HFFc6 (cell line): ENCODE data around the gene ARHGAP24. TPM values are rescaled to one million over a fixed set of nuclear protein-coding genes. Genes with fewer than 3 reads are reported as not detected.
A peak's percentile ranks its signal among the peaks of the same experiment; 100 is the strongest.
"Not testable (repeated sequence)": the region's sequence is repeated elsewhere in the genome, so short reads cannot be mapped to it uniquely, and the experiment has no call there.

Source experiments
- DNase-seq: peaks from one replicate; pipeline ENCODE4 v3.0.0-alpha.2; 2018
- H3K27ac Mint-ChIP-seq: 2 replicates; pipeline ENCODE4 v1.8.0; 2020; ENCODE audit warnings: mild to moderate bottlenecking, mixed read lengths
- H3K27me3 Mint-ChIP-seq: 2 replicates; pipeline ENCODE4 v1.8.0; 2021; ENCODE audit warnings: mild to moderate bottlenecking, moderate library complexity, mixed read lengths; ENCODE audit not compliant: insufficient read depth
- H3K36me3 Mint-ChIP-seq: 2 replicates; pipeline ENCODE4 v1.8.0; 2021; ENCODE audit warnings: low read depth, mixed read lengths
- H3K4me1 Mint-ChIP-seq: 2 replicates; pipeline ENCODE4 v1.8.0; 2020; ENCODE audit warnings: low read depth, mixed read lengths
- H3K4me3 Mint-ChIP-seq: 2 replicates; pipeline ENCODE4 v1.8.0; 2020; ENCODE audit warnings: mild to moderate bottlenecking, moderate library complexity, mixed read lengths
- H3K9me3 Mint-ChIP-seq: 2 replicates; pipeline ENCODE4 v1.8.0; 2020; ENCODE audit warnings: mild to moderate bottlenecking, mixed read lengths
- CTCF ChIP-seq: fragments of 200-600 bp; sonication (generic); IDR thresholded peaks from 2 replicates; pipeline ENCODE4 v1.5.0; 2021; ENCODE audit warnings: antibody characterized with exemption, mild to moderate bottlenecking
- total RNA-seq, 6 experiments: library from RNA; stranded (reverse); fragmentation: NEBNext Ultra II Directional; extraction: Animal tissue kit (Norgen Biotek cat#: 25700); gene quantifications; 2 replicates in 1 of 6; 3 replicates in 5 of 6; pipeline ENCODE4 v1.2.3, GENCODE V29; 2021

Gene ARHGAP24
- total RNA-seq, 6 experiments from 2014 or later = 13.6 to 28.3 (median 15.2) TPM

- Mint-ChIP-seq H3K27me3 (peaks cover 2% of the 10 kb centered on the region; the same call in 1 of the 2 replicates), H3K4me3 (no peak overlapping the region), H3K36me3 (no peaks in the 10 kb centered on the region; the same call in 1 of the 2 replicates), H3K4me1 (peaks cover 57% of the 10 kb centered on the region), H3K27ac (no peak overlapping the region), H3K9me3 (no peaks in the 10 kb centered on the region)
- DNase-seq = no peak
- no peak for TF ChIP-seq CTCF
Observed at GRCh38 chr4:86015412-86016350, 540.7 kb downstream of the ARHGAP24 start.

DNA sequence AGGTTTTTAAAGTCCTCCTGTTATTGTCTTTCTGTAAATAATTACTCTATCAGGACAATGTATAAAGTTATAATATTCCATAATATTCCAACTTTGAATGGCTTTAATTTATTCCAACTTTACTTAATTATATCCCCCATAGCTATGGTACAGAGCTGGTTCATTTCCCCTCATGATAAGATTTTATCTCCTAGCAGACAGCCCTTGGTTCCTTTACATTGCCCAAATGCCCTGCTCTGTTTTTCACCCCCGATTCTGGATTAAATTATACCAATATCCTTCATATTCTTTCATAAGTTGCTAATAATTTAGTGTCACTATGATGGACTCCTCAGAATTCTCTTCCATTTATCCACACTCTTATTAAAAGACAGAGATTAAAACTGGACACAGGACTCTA is 544.4 kb downstream of the ARHGAP24 start:
- DNase-seq = no peak
- Mint-ChIP-seq H3K4me1 (peaks cover 20% of the 10 kb centered on the region), H3K36me3 (no peaks in the 10 kb centered on the region), H3K27ac (no peak overlapping the region), H3K9me3 (no peaks in the 10 kb centered on the region), H3K27me3 (peaks cover 2% of the 10 kb centered on the region; the same call in 1 of the 2 replicates), H3K4me3 (no peak overlapping the region)
- no peak for TF ChIP-seq CTCF

DNA sequence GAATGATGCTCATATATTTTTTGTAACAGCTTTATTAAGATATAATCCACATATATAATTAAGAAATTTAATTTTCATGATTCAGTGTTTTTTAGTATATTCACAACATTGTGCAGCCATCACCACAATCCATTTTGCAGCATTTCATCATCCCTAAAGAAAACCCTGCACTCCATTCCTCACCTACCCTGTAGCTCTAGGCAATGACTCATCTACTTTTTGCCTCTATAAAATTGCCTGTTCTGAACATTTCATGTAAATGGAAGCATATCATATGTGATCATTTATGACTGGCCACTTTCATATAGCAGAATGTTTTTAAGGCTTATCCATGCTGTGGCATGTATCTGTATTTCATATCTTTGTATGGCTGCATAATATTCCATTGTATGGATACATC is 545.0 kb downstream of the ARHGAP24 start:
- Mint-ChIP-seq H3K27ac (no peak overlapping the region), H3K9me3 (no peaks in the 10 kb centered on the region), H3K36me3 (no peaks in the 10 kb centered on the region), H3K4me3 (no peak overlapping the region), H3K27me3 (peaks cover 2% of the 10 kb centered on the region; the same call in 1 of the 2 replicates), H3K4me1 (peaks cover 14% of the 10 kb centered on the region; the same call in 1 of the 2 replicates)
- TF ChIP-seq CTCF = no peak
- DNase-seq = no peak

GRCh38 chr4:86021671-86022070 is 546.7 kb downstream of the ARHGAP24 start:
- H3K27ac Mint-ChIP-seq = not testable (repeated sequence)

DNA sequence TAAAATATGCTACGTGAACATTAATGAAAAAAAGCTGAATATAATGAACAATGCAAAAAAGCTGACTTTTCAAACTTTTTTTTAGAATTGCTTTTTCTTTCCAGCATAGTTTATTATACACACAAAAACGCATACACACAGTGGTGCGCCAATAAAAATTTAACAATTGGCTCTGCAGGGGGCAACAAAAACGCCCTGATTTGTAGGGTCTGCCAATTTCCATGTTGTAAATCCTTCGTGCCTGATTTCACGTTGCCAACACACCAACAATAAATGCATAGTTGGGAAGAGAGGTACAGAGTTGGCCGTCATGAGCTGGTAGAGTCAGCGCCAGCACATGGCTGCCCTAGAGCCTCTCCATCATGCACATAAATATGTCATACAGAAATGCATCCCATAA is 551.8 kb downstream of the ARHGAP24 start:
- H3K36me3 Mint-ChIP-seq = no peaks in the 10 kb centered on the region
- DNase-seq = no peak
- H3K27me3 Mint-ChIP-seq = peaks cover 2% of the 10 kb centered on the region; the same call in 1 of the 2 replicates
- H3K4me3 Mint-ChIP-seq = no peak overlapping the region
- TF ChIP-seq CTCF = no peak
- H3K9me3 Mint-ChIP-seq = no peaks in the 10 kb centered on the region
- no peak overlapping the region for H3K27ac Mint-ChIP-seq
- peaks cover 4% of the 10 kb centered on the region for H3K4me1 Mint-ChIP-seq

More at GRCh38 chr4:86021671-86022070, 546.7 kb downstream of the ARHGAP24 start:
- not testable (repeated sequence) for H3K9me3 Mint-ChIP-seq, H3K4me3 Mint-ChIP-seq, DNase-seq, H3K4me1 Mint-ChIP-seq, H3K27me3 Mint-ChIP-seq, H3K36me3 Mint-ChIP-seq

DNA sequence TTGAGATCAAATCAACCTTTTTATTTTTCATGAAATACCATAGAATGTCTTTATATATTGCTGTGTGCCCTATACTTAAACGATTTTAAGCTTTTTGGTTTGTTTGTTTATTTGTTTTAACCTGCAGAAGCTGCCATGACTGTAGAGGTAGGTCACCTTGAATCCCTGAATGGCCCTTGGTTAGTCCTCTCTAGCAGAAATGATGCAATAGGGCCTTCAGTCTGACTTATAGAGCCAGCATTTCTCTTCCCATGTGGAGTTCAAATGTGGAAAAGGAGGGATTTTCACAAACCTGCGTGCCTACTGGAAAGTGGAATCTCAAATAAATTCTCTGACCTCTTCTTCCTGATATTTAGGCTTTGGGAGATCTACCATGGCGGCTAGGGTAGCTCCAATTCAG is 557.0 kb downstream of the ARHGAP24 start:
- H3K4me3 Mint-ChIP-seq = no peak overlapping the region
- no peaks in the 10 kb centered on the region for H3K9me3 Mint-ChIP-seq
- H3K36me3 Mint-ChIP-seq = no peaks in the 10 kb centered on the region
- peak overlapping the region; percentile 88 for H3K27ac Mint-ChIP-seq
- DNase-seq = no peak
- peaks cover 54% of the 10 kb centered on the region for H3K4me1 Mint-ChIP-seq
- no peak for TF ChIP-seq CTCF
- peaks cover 2% of the 10 kb centered on the region; the same call in 1 of the 2 replicates for H3K27me3 Mint-ChIP-seq
